CD8-positive, alpha-beta memory T cell (primary cell): ENCODE measurements around the gene FHAD1. TPM values are rescaled to one million over a fixed set of nuclear protein-coding genes. Genes with fewer than 3 reads are reported as not detected.

Experiments used
- CTCF ChIA-PET: fragments of 350-600 bp; sonication (Branson Sonifier 250); formaldehyde crosslinking; loops from one replicate; lab custom pipeline; 2021; ENCODE audit warnings: antibody characterized with exemption; lab: Charles Lee
- POLR2A ChIA-PET: fragments of 350-600 bp; sonication (Branson Sonifier 250); formaldehyde crosslinking; loops from one replicate; lab custom pipeline; 2021; ENCODE audit warnings: antibody characterized with exemption; lab: Charles Lee
- DNase-seq, 5 donors: peaks; one replicate each; pipeline versions ENCODE4 v3.0.0 to v3.0.0-alpha.2; 2020 to 2022; ENCODE audit warnings: mixed read lengths in 1 of 5
- H3K27ac ChIP-seq: one replicate; pipeline ENCODE4 v1.7.0; 2013; ENCODE audit warnings: low read depth, mild to moderate bottlenecking, low read length, moderate library complexity
- H3K27me3 ChIP-seq: 2 replicates; pipeline ENCODE4 v1.7.0; 2013; ENCODE audit warnings: low read length, mild to moderate bottlenecking; ENCODE audit not compliant: insufficient read depth, poor library complexity, severe bottlenecking
- H3K36me3 ChIP-seq: 2 replicates; pipeline ENCODE4 v1.7.0; 2013; ENCODE audit warnings: mild to moderate bottlenecking, low read length, moderate library complexity; ENCODE audit not compliant: insufficient read depth
- H3K4me1 ChIP-seq: 2 replicates; pipeline ENCODE4 v1.7.0; 2013; ENCODE audit warnings: mild to moderate bottlenecking, low read length, moderate library complexity; ENCODE audit not compliant: insufficient read depth
- H3K4me3 ChIP-seq: 2 replicates; pipeline ENCODE4 v1.7.0; 2013; ENCODE audit warnings: mild to moderate bottlenecking, low read length
- H3K9me3 ChIP-seq: 2 replicates; pipeline ENCODE4 v1.7.0; 2013; ENCODE audit warnings: mild to moderate bottlenecking, low read length
- H3K27ac Mint-ChIP-seq, 8 donors: one replicate each; pipeline ENCODE4 v1.8.0; 2020 to 2021; ENCODE audit warnings: mixed read lengths in 8 of 8, mild to moderate bottlenecking in 6 of 8, inconsistent platforms in 3 of 8, moderate library complexity in 3 of 8
- H3K27me3 Mint-ChIP-seq, 2 donors: one replicate each; pipeline ENCODE4 v1.8.0; 2020 to 2021; ENCODE audit warnings: mixed read lengths in 2 of 2, mild to moderate bottlenecking in 1 of 2, moderate library complexity in 1 of 2
- H3K36me3 Mint-ChIP-seq, 3 donors: one replicate each; pipeline ENCODE4 v1.8.0; 2020 to 2021; ENCODE audit warnings: mixed read lengths in 3 of 3, inconsistent platforms in 1 of 3, mild to moderate bottlenecking in 1 of 3
- H3K4me1 Mint-ChIP-seq, 3 donors: one replicate each; pipeline ENCODE4 v1.8.0; 2020 to 2021; ENCODE audit warnings: mixed read lengths in 3 of 3, inconsistent platforms in 1 of 3, mild to moderate bottlenecking in 1 of 3
- H3K4me3 Mint-ChIP-seq, 7 donors: one replicate each; pipeline ENCODE4 v1.8.0; 2020 to 2021; ENCODE audit warnings: mixed read lengths in 7 of 7, mild to moderate bottlenecking in 6 of 7, moderate library complexity in 4 of 7, inconsistent platforms in 2 of 7
- H3K9me3 Mint-ChIP-seq, 5 donors: one replicate each; pipeline ENCODE4 v1.8.0; 2020 to 2022; ENCODE audit warnings: mixed read lengths in 5 of 5, mild to moderate bottlenecking in 3 of 5, moderate library complexity in 2 of 5, inconsistent platforms in 1 of 5
- polyA plus RNA-seq: library from polyadenylated mRNA; unstranded; fragments of 300-500 nt; fragmentation: Illumina TruSeq; gene quantifications from one replicate; pipeline ENCODE4 v1.2.3, GENCODE V29; 2021
- total RNA-seq, 2 experiments: library from RNA; stranded (reverse); gene quantifications; one replicate each; pipeline ENCODE4 v1.2.3, GENCODE V29; 2021

The FHAD1 gene
- total and polyA plus RNA-seq, 3 experiments from 2014 or later, result not detected

DNA sequence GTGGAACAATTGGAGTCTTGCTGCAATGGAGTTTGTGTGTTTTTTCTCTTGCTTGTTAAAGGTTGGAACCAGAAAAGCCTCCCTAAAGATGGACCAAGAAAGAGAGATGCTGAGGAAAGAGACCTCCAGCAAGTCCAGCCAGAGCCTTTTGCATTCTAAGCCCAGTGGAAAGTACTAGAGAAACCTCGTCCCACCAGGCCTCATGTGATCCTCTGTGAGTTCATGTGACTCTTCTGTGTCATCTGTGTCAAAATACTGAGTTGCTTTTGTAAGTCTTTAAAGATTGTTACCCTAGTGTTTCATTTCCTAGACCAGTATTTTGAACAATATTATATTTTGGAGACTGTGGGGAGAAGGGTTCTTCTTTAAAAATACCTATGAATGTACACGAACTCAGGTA is 150.2 kb downstream of the FHAD1 start:
- no peak overlapping the region for H3K27ac ChIP-seq
- H3K4me3 ChIP-seq, result no peak overlapping the region
- Mint-ChIP-seq H3K9me3 (peaks cover 0 to 4% (median 0%) of the 10 kb centered on the region in 5 donors), H3K4me3 (no peak overlapping the region), H3K4me1 (peaks cover 0 to 1% (median 0%) of the 10 kb centered on the region in 3 donors), H3K36me3 (no peaks in the 10 kb centered on the region), H3K27me3 (no peaks in the 10 kb centered on the region), H3K27ac (peak overlapping the region in 1 of 8 donors; percentile 17)
- H3K27me3 ChIP-seq, result no peaks in the 10 kb centered on the region
- H3K4me1 ChIP-seq, result no peaks in the 10 kb centered on the region
- no peaks in the 10 kb centered on the region for H3K36me3 ChIP-seq
- ChIA-PET CTCF (no interaction called here), POLR2A (no interaction called here)
- no peak for DNase-seq
- H3K9me3 ChIP-seq, result no peaks in the 10 kb centered on the region

DNA sequence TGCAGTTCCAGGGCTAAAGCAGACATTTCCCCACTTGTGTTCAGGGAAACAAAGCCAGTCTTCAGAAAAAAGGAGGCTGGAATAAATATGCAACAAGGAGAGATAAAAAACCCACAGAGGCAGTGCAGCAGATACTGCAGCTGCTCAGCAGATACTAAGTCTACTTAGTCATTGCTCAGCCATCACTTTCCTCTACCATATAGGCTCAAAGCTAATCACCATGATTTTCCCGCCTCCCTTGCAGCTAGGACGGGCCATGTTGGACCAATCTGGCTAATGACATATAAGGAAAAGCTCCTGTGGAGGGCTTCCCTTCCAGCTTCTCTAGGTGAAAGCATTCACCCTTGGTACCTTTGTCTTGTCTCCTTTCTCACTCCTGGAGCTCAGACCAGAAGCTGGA is 152.7 kb downstream of the FHAD1 start:
- DNase-seq, result no peak
- POLR2A ChIA-PET, result no interaction called here
- peaks cover 0 to 1% (median 0%) of the 10 kb centered on the region in 3 donors for H3K4me1 Mint-ChIP-seq
- H3K9me3 ChIP-seq, result no peaks in the 10 kb centered on the region
- no peaks in the 10 kb centered on the region for H3K27me3 ChIP-seq
- H3K27ac ChIP-seq, result no peak overlapping the region
- peak overlapping the region in 1 of 8 donors; percentile 41 for H3K27ac Mint-ChIP-seq
- no peaks in the 10 kb centered on the region for H3K36me3 ChIP-seq
- H3K4me3 Mint-ChIP-seq, result peak overlapping the region in 1 of 7 donors; percentile 14
- no peaks in the 10 kb centered on the region for H3K36me3 Mint-ChIP-seq
- peaks cover 0 to 4% (median 0%) of the 10 kb centered on the region in 5 donors for H3K9me3 Mint-ChIP-seq
- H3K4me3 ChIP-seq, result no peak overlapping the region
- no peaks in the 10 kb centered on the region for H3K4me1 ChIP-seq
- H3K27me3 Mint-ChIP-seq, result peaks cover 0 to 3% of the 10 kb centered on the region in 2 donors
- CTCF ChIA-PET, result interaction anchor here (0.7 kb wide), 1 partner anchor 76 kb away, joined by 4 read pairs; no protein-coding TSS in a partner anchor

DNA sequence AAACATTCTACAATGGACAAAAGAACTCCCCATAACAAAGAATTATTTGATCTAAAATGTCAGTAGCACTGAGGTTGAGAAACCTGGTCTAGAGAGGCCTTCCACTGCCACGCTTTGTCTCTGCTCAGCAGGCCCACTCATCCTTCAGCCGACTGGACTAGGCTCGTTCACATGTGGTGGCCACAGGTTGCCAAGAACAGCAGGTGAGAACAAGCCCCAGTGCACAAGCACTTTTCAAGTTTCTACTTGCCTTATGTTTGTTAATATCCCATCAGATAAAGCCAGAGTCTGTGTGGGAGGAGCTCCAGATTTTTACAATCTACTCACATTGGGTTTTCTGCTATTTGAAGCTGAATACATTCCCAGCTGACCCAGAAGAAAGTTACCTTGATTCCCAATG is 153.6 kb downstream of the FHAD1 start:
- H3K4me3 ChIP-seq, result no peak overlapping the region
- peaks cover 4% of the 10 kb centered on the region for H3K4me1 ChIP-seq
- no peak overlapping the region for H3K4me3 Mint-ChIP-seq
- ChIA-PET POLR2A (no interaction called here), CTCF (no interaction called here)
- H3K36me3 Mint-ChIP-seq, result no peaks in the 10 kb centered on the region
- no peak for DNase-seq
- H3K9me3 ChIP-seq, result no peaks in the 10 kb centered on the region
- no peak overlapping the region for H3K27ac ChIP-seq
- peak overlapping the region in 4 of 8 donors; percentile 5 to 84 (median 70) for H3K27ac Mint-ChIP-seq
- H3K4me1 Mint-ChIP-seq, result peaks cover 4 to 7% (median 6%) of the 10 kb centered on the region in 3 donors
- H3K27me3 ChIP-seq, result no peaks in the 10 kb centered on the region
- peaks cover 0 to 3% of the 10 kb centered on the region in 2 donors for H3K27me3 Mint-ChIP-seq
- peaks cover 0 to 4% (median 0%) of the 10 kb centered on the region in 5 donors for H3K9me3 Mint-ChIP-seq
- no peaks in the 10 kb centered on the region for H3K36me3 ChIP-seq

DNA sequence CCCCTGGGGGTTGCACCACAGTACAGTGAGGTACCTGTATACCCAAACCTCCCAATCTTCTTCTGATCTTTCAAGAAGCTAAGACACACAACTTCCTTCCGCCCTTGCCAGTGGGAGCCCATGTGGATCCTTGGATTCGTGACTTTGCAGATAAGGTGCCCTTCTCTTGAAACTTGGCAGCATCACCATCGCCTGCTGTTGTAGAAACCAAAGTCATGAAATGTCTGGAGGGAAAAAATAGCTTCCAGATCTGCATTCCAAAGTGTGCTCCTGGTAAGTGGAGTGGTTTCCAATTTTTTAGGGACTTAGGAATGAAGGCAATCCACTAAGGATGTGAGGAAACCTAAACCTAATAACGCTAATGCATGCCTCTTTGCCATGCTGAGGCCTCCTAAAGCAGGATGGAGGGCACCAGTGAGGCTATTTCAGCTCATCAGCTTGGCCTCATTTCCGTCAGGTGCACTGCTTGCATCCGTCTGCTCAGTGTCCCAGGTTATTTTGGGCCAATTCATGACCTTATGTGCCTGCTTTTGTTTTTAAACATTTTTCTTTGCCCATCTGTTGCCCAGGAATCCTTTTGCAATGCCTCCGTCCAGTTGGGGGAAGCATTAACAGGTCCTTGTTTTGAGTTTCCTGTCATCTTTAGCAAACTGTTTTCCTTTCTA is 154.5 kb downstream of the FHAD1 start:
- Histone ChIP-seq H3K36me3 (no peaks in the 10 kb centered on the region), H3K27ac (no peak overlapping the region), H3K27me3 (no peaks in the 10 kb centered on the region), H3K9me3 (no peaks in the 10 kb centered on the region), H3K4me1 (peaks cover 4% of the 10 kb centered on the region), H3K4me3 (no peak overlapping the region)
- CTCF ChIA-PET, result interaction anchor here (1.1 kb wide), 1 partner anchor 376 kb away, joined by 3 read pairs; no protein-coding TSS in a partner anchor
- Mint-ChIP-seq H3K27ac (peak overlapping the region in 3 of 8 donors; percentile 70 to 79 (median 77)), H3K9me3 (peaks cover 0 to 4% (median 0%) of the 10 kb centered on the region in 5 donors), H3K27me3 (peaks cover 0 to 3% of the 10 kb centered on the region in 2 donors), H3K4me1 (peaks cover 4 to 12% (median 11%) of the 10 kb centered on the region in 3 donors), H3K36me3 (no peaks in the 10 kb centered on the region), H3K4me3 (no peak overlapping the region)
- POLR2A ChIA-PET, result no interaction called here
- no peak for DNase-seq

DNA sequence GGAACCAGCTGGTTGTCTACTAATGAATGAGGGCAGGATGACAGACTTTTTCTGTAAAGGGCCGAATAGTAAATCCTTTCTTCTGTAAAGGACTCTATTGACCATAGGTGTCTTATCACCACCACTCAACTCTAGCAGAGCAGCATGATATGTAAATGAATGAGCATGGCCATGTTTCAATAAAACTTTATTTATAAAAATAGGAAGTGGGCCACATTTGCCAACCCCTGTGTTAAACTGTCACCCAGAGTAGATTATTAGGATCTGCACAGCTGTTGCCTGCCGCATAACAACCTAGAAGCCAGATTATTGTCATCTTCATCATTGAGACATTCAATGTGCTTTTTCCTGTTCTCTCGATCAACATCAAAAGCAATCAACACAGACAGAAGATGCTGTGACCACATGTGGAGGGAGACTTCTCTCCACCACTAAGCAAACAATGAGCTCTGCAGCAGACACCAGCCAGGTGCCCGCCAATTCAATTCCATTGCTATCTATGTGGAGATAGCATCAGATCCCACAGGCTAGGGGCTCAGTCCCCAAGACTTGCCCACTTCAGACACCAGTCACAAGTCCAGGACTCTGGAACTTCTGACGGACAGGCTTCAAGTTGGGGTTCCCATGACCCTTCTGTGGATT is 155.9 kb downstream of the FHAD1 start:
- Mint-ChIP-seq H3K27me3 (peaks cover 0 to 3% of the 10 kb centered on the region in 2 donors), H3K9me3 (peaks cover 0 to 4% (median 0%) of the 10 kb centered on the region in 5 donors), H3K36me3 (no peaks in the 10 kb centered on the region), H3K27ac (peak overlapping the region in 4 of 8 donors; percentile 22 to 91 (median 66)), H3K4me3 (no peak overlapping the region), H3K4me1 (peaks cover 17 to 26% (median 25%) of the 10 kb centered on the region in 3 donors)
- CTCF ChIA-PET, result no interaction called here
- Histone ChIP-seq H3K36me3 (no peaks in the 10 kb centered on the region), H3K27me3 (no peaks in the 10 kb centered on the region), H3K4me1 (peaks cover 6% of the 10 kb centered on the region), H3K27ac (no peak overlapping the region), H3K4me3 (no peak overlapping the region), H3K9me3 (no peaks in the 10 kb centered on the region)
- POLR2A ChIA-PET, result no interaction called here
- no peak for DNase-seq

DNA sequence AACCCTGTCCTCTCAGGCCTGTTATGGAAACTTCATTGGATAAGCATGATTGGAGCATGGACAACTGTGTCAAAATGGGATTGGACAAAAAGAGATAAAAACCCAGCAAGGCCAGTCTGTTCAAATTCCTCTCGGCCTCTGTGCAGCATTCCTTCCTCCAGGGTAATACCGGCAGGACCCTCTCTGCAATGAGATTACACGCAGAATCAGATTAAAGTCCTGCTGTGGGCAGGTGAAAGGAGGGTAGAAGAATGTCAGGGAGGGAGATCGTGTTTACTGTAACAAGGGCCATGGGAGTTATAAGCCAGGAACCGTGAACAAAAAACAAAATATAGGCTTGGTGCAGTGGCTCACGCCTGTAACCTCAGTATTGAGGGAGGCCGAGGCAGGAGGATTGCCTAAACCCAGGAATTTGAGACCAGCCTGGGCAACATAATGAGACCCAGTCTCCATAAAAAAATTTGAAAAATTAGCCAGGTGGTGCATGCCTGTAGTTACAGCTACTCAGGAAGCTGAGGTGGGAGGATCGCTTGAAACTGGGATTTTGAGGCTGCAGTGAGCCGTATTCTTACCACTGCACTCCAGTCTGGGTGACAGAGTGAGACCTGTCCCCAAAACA is 157.0 kb downstream of the FHAD1 start:
- CTCF ChIA-PET, result no interaction called here
- H3K4me3 ChIP-seq, result no peak overlapping the region
- POLR2A ChIA-PET, result no interaction called here

DNA sequence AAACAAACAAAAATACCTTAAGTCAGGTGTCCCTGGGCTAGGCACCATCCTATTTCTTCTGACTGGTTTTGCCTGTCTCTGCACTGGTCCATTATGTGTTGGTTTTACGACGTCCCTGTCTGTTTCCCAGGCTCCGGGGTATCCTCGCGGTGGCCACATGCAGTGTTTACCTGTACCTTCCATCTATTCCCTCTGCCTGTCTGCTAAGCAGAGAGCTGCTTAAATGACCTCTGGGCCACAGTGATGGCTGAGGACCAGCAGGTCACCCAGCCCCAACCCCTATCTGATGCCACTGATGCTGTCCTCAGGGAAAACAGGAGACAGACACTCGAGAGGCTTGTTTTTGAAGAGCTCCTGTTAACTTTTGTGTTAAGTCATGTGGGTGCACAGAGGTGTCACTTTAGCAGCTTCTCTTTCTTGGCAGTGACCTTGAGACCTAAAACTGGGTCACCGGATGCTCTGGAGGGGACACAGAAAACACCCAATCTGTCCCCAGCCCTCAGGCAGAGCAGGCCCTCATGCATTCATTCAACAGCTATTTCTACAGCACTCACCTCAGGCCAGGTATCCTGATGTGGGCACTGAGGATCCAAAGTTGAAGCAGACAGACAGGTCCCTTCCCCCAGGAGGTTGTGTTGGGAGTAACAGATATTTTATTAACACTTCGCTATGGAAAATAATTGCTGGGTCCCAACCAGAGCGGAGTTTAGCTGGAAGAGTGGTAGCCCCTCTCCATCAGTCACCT is 158.3 kb downstream of the FHAD1 start:
- H3K36me3 Mint-ChIP-seq, result peaks cover 0 to 1% (median 0%) of the 10 kb centered on the region in 3 donors
- H3K27me3 Mint-ChIP-seq, result peaks cover 0 to 3% of the 10 kb centered on the region in 2 donors
- Histone ChIP-seq H3K4me1 (peaks cover 19% of the 10 kb centered on the region), H3K4me3 (no peak overlapping the region), H3K9me3 (no peaks in the 10 kb centered on the region), H3K27ac (peak overlapping the region; percentile 17), H3K36me3 (no peaks in the 10 kb centered on the region), H3K27me3 (no peaks in the 10 kb centered on the region)
- CTCF ChIA-PET, result interaction anchor here (0.5 to 1.0 kb wide), 2 partner anchors 55 to 337 kb away, joined by 3 read pairs; no protein-coding TSS in a partner anchor
- no peak for DNase-seq
- H3K4me1 Mint-ChIP-seq, result peaks cover 26 to 38% (median 36%) of the 10 kb centered on the region in 3 donors
- peak overlapping the region in 5 of 7 donors; percentile 14 to 90 (median 78) for H3K4me3 Mint-ChIP-seq
- H3K27ac Mint-ChIP-seq, result peak overlapping the region; percentile 13 to 99 (median 94)
- POLR2A ChIA-PET, result no interaction called here
- H3K9me3 Mint-ChIP-seq, result no peaks in the 10 kb centered on the region

More for the DNA sequence above, 157.0 kb downstream of the FHAD1 start:
- Mint-ChIP-seq H3K4me3 (no peak overlapping the region), H3K4me1 (peaks cover 23 to 34% (median 33%) of the 10 kb centered on the region in 3 donors), H3K27ac (peak overlapping the region in 7 of 8 donors; percentile 13 to 91 (median 64)), H3K9me3 (peaks cover 0 to 4% (median 0%) of the 10 kb centered on the region in 5 donors), H3K36me3 (no peaks in the 10 kb centered on the region), H3K27me3 (peaks cover 0 to 3% of the 10 kb centered on the region in 2 donors)
- H3K27me3 ChIP-seq, result no peaks in the 10 kb centered on the region
- no peak overlapping the region for H3K27ac ChIP-seq
- no peaks in the 10 kb centered on the region for H3K9me3 ChIP-seq
- no peak for DNase-seq
- peaks cover 16% of the 10 kb centered on the region for H3K4me1 ChIP-seq
- H3K36me3 ChIP-seq, result no peaks in the 10 kb centered on the region
